ENCODE measurements around the gene PRR3. TPM values are rescaled to one million over a fixed set of nuclear protein-coding genes. Genes with fewer than 3 reads are reported as not detected.
A peak's percentile ranks its signal among the peaks of the same experiment; 100 is the strongest.

The PRR3 gene
- total RNA-seq, 1 donor from 2014 or later = 29.5 TPM

DNA sequence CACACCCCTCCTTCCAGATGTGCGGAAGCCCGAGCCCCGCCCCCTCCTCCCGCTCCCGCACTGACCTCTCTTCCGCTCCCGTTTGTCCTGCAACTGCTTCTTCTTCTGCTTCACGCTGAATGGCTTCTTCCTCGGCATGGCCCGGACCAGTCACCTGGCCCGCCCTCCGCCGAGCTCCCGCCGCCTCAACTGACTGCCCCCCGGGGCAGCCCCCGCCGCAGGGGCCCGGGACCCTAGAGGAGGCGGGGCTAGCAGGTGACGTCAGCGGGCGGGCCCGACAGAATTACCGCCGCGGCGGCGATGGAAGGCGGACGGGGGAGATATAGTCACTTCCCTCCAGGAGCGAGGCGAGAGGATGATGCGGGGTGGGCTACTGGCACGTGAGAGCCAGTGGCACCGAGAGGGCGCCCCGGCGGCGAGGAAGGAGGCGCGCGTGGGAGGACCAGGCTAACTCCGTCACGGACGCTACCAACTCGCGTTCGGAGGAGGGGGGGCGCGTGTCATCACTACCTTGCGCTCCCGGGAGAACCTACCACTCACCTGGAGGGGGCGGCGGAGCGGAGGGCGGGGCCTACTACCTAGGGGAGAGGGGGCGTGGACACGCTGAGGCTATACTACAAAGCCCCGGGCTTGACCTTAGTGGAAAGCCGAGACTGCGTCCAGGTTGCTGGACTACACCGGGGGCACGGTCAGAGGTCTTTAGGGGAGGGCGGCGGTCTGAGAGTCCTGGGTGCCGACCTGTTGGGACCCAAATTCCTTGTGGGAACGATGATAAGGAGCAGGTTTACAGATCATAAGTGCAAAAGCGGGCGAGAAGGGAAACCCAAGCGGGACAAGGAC, 809 bp upstream of the PRR3 start, which contains the start of gene GNL1:
TSS of gene GNL1 (minus strand) at position 424 of the 840 bp plus-strand sequence. CDS start at position 138, 286 bp downstream.
- CTCF ChIA-PET = interaction anchor here (0.9 to 3.2 kb wide), 6 partner anchors 11 to 174 kb away, joined by 4 to 15 read pairs (median 5); no protein-coding TSS in a partner anchor
- peaks cover 40% of the 10 kb centered on the region for H3K4me1 Mint-ChIP-seq
- H3K4me3 Mint-ChIP-seq = peak within 1 kb of the TSS; percentile 94

DNA sequence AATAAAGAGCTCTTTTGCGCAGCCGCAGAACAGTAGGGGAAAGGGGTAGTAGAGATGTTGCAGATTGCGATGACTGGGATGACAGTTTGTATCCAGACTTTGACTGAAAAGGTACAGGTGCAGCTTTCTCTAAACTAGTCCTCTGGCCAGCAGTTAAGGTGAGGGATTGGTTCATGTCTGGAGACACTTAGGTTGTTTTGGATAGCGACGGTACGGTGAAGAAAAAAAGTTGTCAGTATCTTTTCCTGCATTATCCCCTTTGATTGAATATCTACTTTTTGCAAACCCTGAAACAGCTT, 537 bp downstream of the PRR3 start:
- peak overlapping the region; percentile 94 for H3K4me3 Mint-ChIP-seq
- H3K36me3 Mint-ChIP-seq (ENCODE audit: low read depth) = peaks cover 63% of the 10 kb centered on the region
- no peak for ATAC-seq (ENCODE audit: low read depth)
- ChIA-PET CTCF (interaction anchor here (1.2 to 2.7 kb wide), 5 partner anchors 13 to 173 kb away, joined by 4 to 14 read pairs (median 5); no protein-coding TSS in a partner anchor), POLR2A (interaction anchor here (0.6 to 5.3 kb wide), 20 partner anchors 9 to 430 kb away, joined by 3 to 63 read pairs (median 6); partner anchors contain the start of genes ABCF1, MDC1, MRPS18B and PPP1R10)
- H3K27me3 Mint-ChIP-seq = no peaks in the 10 kb centered on the region
- H3K4me1 Mint-ChIP-seq = peaks cover 40% of the 10 kb centered on the region
- DNase-seq = no peak
- peak overlapping the region; percentile 97 for H3K27ac Mint-ChIP-seq
- intact Hi-C loops (cut with micrococcal nuclease) = loop anchor here (1.0 to 10.0 kb wide), 4 partner anchors 125 to 1063 kb away; partner anchors contain the start of genes PPP1R11, PRRC2A and TRIM26
- TF ChIP-seq, protein P1, sequence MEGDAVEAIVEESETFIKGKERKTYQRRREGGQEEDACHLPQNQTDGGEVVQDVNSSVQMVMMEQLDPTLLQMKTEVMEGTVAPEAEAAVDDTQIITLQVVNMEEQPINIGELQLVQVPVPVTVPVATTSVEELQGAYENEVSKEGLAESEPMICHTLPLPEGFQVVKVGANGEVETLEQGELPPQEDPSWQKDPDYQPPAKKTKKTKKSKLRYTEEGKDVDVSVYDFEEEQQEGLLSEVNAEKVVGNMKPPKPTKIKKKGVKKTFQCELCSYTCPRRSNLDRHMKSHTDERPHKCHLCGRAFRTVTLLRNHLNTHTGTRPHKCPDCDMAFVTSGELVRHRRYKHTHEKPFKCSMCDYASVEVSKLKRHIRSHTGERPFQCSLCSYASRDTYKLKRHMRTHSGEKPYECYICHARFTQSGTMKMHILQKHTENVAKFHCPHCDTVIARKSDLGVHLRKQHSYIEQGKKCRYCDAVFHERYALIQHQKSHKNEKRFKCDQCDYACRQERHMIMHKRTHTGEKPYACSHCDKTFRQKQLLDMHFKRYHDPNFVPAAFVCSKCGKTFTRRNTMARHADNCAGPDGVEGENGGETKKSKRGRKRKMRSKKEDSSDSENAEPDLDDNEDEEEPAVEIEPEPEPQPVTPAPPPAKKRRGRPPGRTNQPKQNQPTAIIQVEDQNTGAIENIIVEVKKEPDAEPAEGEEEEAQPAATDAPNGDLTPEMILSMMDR (IDR thresholded peaks at IDR 0.05) = no peak
- no peaks in the 10 kb centered on the region for H3K9me3 Mint-ChIP-seq

More for the DNA sequence above, 809 bp upstream of the PRR3 start, which contains the start of gene GNL1:
- DNase-seq = peak; percentile 99
- intact Hi-C loops (cut with micrococcal nuclease) = loop anchor here (1.0 to 10.0 kb wide), 10 partner anchors 15 to 1065 kb away; partner anchors contain the start of genes ABCF1, C6orf136, DHX16 and HLA-E
- peak within 1 kb of the TSS; percentile 97 for H3K27ac Mint-ChIP-seq
- POLR2A ChIA-PET = interaction anchor here (0.6 to 5.3 kb wide), 29 partner anchors 10 to 1168 kb away, joined by 3 to 63 read pairs (median 5); partner anchors contain the start of genes ABCF1, DDX39B, DHX16 and HLA-E
- H3K9me3 Mint-ChIP-seq = no peaks in the 10 kb centered on the region
- peaks cover 66% of the 10 kb centered on the region for H3K36me3 Mint-ChIP-seq (ENCODE audit: low read depth)
- TF ChIP-seq, protein P1 (IDR thresholded peaks at IDR 0.05) = no peak
- peak; percentile 89 for ATAC-seq (ENCODE audit: low read depth)
- H3K27me3 Mint-ChIP-seq = no peaks in the 10 kb centered on the region

DNA sequence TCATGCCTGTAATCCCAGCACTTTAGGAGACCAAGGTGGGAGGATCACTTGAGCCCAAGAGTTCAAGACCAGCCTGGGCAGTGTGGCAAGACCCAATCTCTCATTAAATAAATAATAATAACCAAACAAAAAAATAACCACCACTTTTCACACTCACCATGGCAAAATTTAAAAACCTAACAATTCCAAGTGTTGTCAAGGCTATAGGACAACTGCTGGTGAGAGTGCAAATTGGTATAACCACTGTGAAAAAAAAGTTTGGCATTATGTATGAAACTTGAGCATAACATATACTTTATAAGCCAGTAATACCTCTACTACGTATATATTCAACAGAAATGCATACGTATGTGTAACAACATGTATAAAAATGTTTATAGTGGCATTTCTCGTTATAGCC, 3.8 kb downstream of the PRR3 start:
- TF ChIP-seq, protein P1 (IDR thresholded peaks at IDR 0.05) = no peak
- no peak overlapping the region for H3K4me3 Mint-ChIP-seq
- no peaks in the 10 kb centered on the region for H3K9me3 Mint-ChIP-seq
- H3K27me3 Mint-ChIP-seq = no peaks in the 10 kb centered on the region
- ATAC-seq (ENCODE audit: low read depth) (no peak), DNase-seq (no peak)
- peaks cover 43% of the 10 kb centered on the region for H3K36me3 Mint-ChIP-seq (ENCODE audit: low read depth)
- H3K4me1 Mint-ChIP-seq = peaks cover 27% of the 10 kb centered on the region
- H3K27ac Mint-ChIP-seq = no peak overlapping the region
- intact Hi-C loops (cut with micrococcal nuclease) = no loop called here
- ChIA-PET CTCF (no interaction called here), POLR2A (interaction anchor here (1.0 kb wide), 1 partner anchor 10 kb away, joined by 6 read pairs; the partner anchor contains the start of gene ABCF1)

DNA sequence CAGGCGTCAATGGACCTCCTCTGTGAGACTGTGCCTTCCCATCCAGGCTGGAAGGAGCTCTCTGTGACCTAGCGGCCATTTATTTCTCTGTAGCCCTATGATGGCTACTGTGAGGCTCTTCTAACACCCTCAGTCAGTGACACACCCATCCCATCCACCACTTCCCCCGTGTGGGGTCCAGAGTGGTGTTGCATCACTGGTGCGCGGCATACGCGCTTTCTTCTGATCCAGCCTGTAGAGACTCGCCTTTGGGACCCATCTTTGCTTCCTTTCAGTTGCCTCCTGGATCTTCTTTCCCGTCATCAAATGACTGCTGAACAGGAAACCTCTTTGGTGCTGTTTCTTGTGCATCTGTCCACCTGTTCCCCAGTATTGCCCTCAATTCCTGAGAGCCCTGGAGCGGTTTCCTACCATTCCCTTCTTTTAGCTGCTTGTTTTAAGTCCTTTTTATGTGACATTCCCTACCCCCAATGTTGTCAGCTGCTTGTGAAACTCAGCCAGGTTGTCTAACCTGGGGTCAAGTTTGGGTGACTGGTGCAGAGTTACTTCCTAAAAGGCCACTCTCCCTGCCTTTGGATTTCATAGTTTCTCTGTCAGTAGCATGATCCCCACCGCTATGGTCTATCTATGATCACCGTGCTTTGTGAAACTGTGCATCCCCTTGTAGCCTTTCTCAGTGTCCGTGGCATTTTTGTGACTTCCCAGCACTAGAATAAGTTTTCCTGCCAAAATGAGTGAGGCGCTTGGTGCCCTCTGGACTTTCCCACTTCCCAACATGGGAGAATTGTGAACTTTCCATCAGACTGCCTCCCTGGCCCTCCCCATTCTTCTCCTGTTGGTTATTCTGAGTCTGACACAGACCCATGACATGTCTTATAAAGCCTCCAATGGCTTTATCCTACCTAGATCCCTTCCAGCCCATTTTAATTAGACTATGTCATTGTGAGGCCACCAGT, 5.7 kb downstream of the PRR3 start:
- Mint-ChIP-seq H3K27ac (no peak overlapping the region), H3K27me3 (no peaks in the 10 kb centered on the region), H3K4me3 (no peak overlapping the region), H3K9me3 (no peaks in the 10 kb centered on the region), H3K36me3 (ENCODE audit: low read depth) (peaks cover 28% of the 10 kb centered on the region), H3K4me1 (peaks cover 15% of the 10 kb centered on the region)
- ChIA-PET POLR2A (interaction anchor here (0.5 to 0.7 kb wide), 2 partner anchors 55 to 177 kb away, joined by 3 to 5 read pairs; no protein-coding TSS in a partner anchor), CTCF (interaction anchor here (1.6 kb wide), 1 partner anchor 18 kb away, joined by 3 read pairs; no protein-coding TSS in a partner anchor)
- TF ChIP-seq, protein P1 (IDR thresholded peaks at IDR 0.05) = no peak
- intact Hi-C loops (cut with micrococcal nuclease) = no loop called here
- no peak for ATAC-seq (ENCODE audit: low read depth)
- no peak for DNase-seq
